K562 (cell line): ENCODE data around the gene ALDH7A1. TPM values are rescaled to one million over a fixed set of nuclear protein-coding genes. Genes with fewer than 3 reads are reported as not detected.
A peak's percentile ranks its signal among the peaks of the same experiment; 100 is the strongest.

Experiments used
- ATAC-seq: fragments of 200-7000 bp; cut with Tn5 transposase; 3 replicates; pipeline ENCODE4 v1.9.1; 2020; ENCODE audit warnings: moderate library complexity
- BruUV-seq: library from RNA; stranded (reverse); fragments of 400-500 nt; replicated peaks from 2 replicates; lab custom pipeline; 2021; lab: Mats Ljungman, UMichigan
- CTCF ChIA-PET: fragments of 300-600 bp; formaldehyde crosslinking; extraction: SDS; loops from one replicate; lab custom pipeline; 2021; ENCODE audit warnings: low intra/inter-chr PET ratio; lab: Yijun Ruan, JAX
- POLR2A ChIA-PET: fragments of 300-600, 350-650 bp; sonication (Branson Sonifier 250); formaldehyde crosslinking; extraction: SDS; loops from one replicate; lab custom pipeline; 2021; ENCODE audit warnings: antibody characterized with exemption, inconsistent platforms; lab: Yijun Ruan, JAX
- DNase-seq, 4 experiments: peaks; one replicate each; pipeline versions ENCODE4 v3.0.0 to v3.0.0-alpha.2; 2011 to 2018; ENCODE audit warnings: low spot score in 3 of 4, mixed read lengths in 3 of 4; ENCODE audit errors: extremely low read depth in 1 of 4
- FAIRE-seq: peaks from 2 replicates; lab custom pipeline; 2011; peaks lifted over from hg19 to GRCh38; lab: Jason Lieb, UNC
- H2AFZ ChIP-seq: 2 replicates; pipeline ENCODE4 v1.6.0; 2011; ENCODE audit warnings: low read depth, low read length, control low read depth, inconsistent platforms
- H3K27ac ChIP-seq: fragments of 200-600 bp; 3 replicates; pipeline ENCODE4 v1.8.0; 2011; ENCODE audit warnings: low read depth, mild to moderate bottlenecking, control low read depth, inconsistent platforms, low read length, moderate library complexity, mixed read lengths; ENCODE audit errors: extremely low read depth
- H3K27me3 ChIP-seq, 2 experiments: fragments of 300-600 bp in 1 of 2; 2 replicates in 1 of 2; 3 replicates in 1 of 2; pipeline versions ENCODE4 v1.6.0 to v1.8.0; 2011; ENCODE audit warnings: inconsistent platforms in 2 of 2, low read length in 2 of 2, mild to moderate bottlenecking in 1 of 2, mixed read lengths in 1 of 2, moderate library complexity in 1 of 2; ENCODE audit not compliant: control insufficient read depth in 2 of 2, insufficient read depth in 2 of 2
- H3K36me3 ChIP-seq: fragments of 300-600 bp; 3 replicates; pipeline ENCODE4 v1.8.0; 2011; ENCODE audit warnings: mild to moderate bottlenecking, low read length, inconsistent platforms; ENCODE audit not compliant: control insufficient read depth, insufficient read depth
- H3K4me1 ChIP-seq, 2 experiments: fragments of 200-600 bp in 1 of 2; replicated peaks in 1 of 2; 2 replicates in 1 of 2; 3 replicates in 1 of 2; pipeline versions ENCODE4 v1.5.1 to v1.8.0; 2011; ENCODE audit warnings: inconsistent platforms in 2 of 2, low read length in 2 of 2, mild to moderate bottlenecking in 1 of 2, mixed read lengths in 1 of 2, moderate library complexity in 1 of 2; ENCODE audit not compliant: control insufficient read depth in 2 of 2, insufficient read depth in 2 of 2
- H3K4me2 ChIP-seq: 2 replicates; pipeline ENCODE4 v1.6.1; 2011; ENCODE audit warnings: low read length, control low read depth, inconsistent platforms, mixed read lengths; ENCODE audit not compliant: insufficient read depth
- H3K4me3 ChIP-seq: fragments of 200-600 bp; sonication (generic), shearing (Covaris generic); 2 replicates; pipeline ENCODE4 v1.5.1; 2016; ENCODE audit warnings: control low read depth, inconsistent platforms
- H3K79me2 ChIP-seq: fragments of 200-600 bp; 3 replicates; pipeline ENCODE4 v1.8.0; 2011; ENCODE audit warnings: low read length, inconsistent platforms; ENCODE audit not compliant: control insufficient read depth, insufficient read depth
- H3K9ac ChIP-seq, 2 experiments: 2 replicates each; pipeline versions ENCODE4 v1.6.0 to v1.6.1; 2011; ENCODE audit warnings: low read depth in 2 of 2, low read length in 2 of 2, control low read depth in 1 of 2, inconsistent platforms in 1 of 2, mild to moderate bottlenecking in 1 of 2, mixed read lengths in 1 of 2; ENCODE audit not compliant: insufficient read depth in 1 of 2
- H3K9me1 ChIP-seq: one replicate; pipeline ENCODE4 v1.6.0; 2011; ENCODE audit warnings: inconsistent platforms, mild to moderate bottlenecking, low read length, moderate library complexity; ENCODE audit not compliant: control insufficient read depth, insufficient read depth
- H3K9me3 ChIP-seq: replicated peaks from 2 replicates; pipeline ENCODE4 v1.5.1; 2011; ENCODE audit warnings: low read depth, low read length, inconsistent platforms; ENCODE audit not compliant: control insufficient read depth, insufficient read depth
- H4K20me1 ChIP-seq: replicated peaks from 2 replicates; pipeline ENCODE4 v1.6.1; 2011; ENCODE audit warnings: low read length, inconsistent platforms, mixed read lengths; ENCODE audit not compliant: control insufficient read depth, insufficient read depth
- ARID3A ChIP-seq: IDR thresholded peaks from 2 replicates; pipeline ENCODE4 v1.6.1; 2012; ENCODE audit warnings: low read depth, low read length, improper control_type of control experiment, borderline replicate concordance
- CTCF ChIP-seq, 3 experiments: IDR thresholded peaks in 2 of 3; conservative IDR thresholded peaks in 1 of 3; 2 replicates each; pipeline ENCODE4 v1.5.1; 2011 to 2012; ENCODE audit warnings: low read length in 3 of 3, mild to moderate bottlenecking in 3 of 3, control low read depth in 2 of 3, improper control_type of control experiment in 1 of 3, inconsistent platforms in 1 of 3, low read depth in 1 of 3, mixed read lengths in 1 of 3, moderate library complexity in 1 of 3; ENCODE audit not compliant: insufficient read depth in 2 of 3
- HBP1 ChIP-seq: fragments of 450-650 bp; formaldehyde crosslinking; IDR thresholded peaks from 2 replicates; pipeline ENCODE4 v1.4.0; 2022; ENCODE audit warnings: missing genetic modification characterization
- JUND ChIP-seq, 2 experiments: IDR thresholded peaks; 2 replicates in 1 of 2; 3 replicates in 1 of 2; pipeline ENCODE4 v1.6.1; 2011; ENCODE audit warnings: borderline replicate concordance in 2 of 2, low read depth in 2 of 2, low read length in 2 of 2, improper control_type of control experiment in 1 of 2, missing biosample characterization in 1 of 2, missing genetic modification characterization in 1 of 2, missing genetic modification reagents in 1 of 2
- NCOA6 ChIP-seq: fragments of 450-650 bp; IDR thresholded peaks from 2 replicates; pipeline ENCODE4 v1.6.1; 2017; ENCODE audit warnings: mild to moderate bottlenecking
- RAD21 ChIP-seq, 2 experiments: fragments of 250-450 bp in 1 of 2; fragments of 450-650 bp in 1 of 2; sonication (Bioruptor Pico) in 1 of 2; formaldehyde crosslinking in 1 of 2; IDR thresholded peaks in 1 of 2; conservative IDR thresholded peaks in 1 of 2; 2 replicates each; pipeline versions ENCODE4 v1.4.0 to v1.8.0; 2020 to 2022; ENCODE audit warnings: mild to moderate bottlenecking in 2 of 2, moderate library complexity in 1 of 2
- SRSF3 ChIP-seq: fragments of 200-400 bp; formaldehyde crosslinking; IDR thresholded peaks from 2 replicates; pipeline ENCODE4 v1.6.1; 2016; ENCODE audit warnings: mild to moderate bottlenecking, low read length, moderate library complexity; ENCODE audit not compliant: insufficient read depth
- SRSF7 ChIP-seq: fragments of 200-400 bp; formaldehyde crosslinking; optimal IDR thresholded peaks from 2 replicates; pipeline ENCODE3; 2017; ENCODE audit warnings: mild to moderate bottlenecking, low read depth, low read length
- ZBTB12 ChIP-seq: fragments of 250-450 bp; sonication (Bioruptor Pico); IDR thresholded peaks from 2 replicates; pipeline ENCODE4 v1.4.0; 2020
- ZFX ChIP-seq: sonication (generic); formaldehyde crosslinking; IDR thresholded peaks from 2 replicates; pipeline ENCODE4 v1.8.0; 2022; ENCODE audit warnings: mild to moderate bottlenecking, missing genetic modification reagents, moderate library complexity
- ZNF121 ChIP-seq: sonication (generic); formaldehyde crosslinking; conservative IDR thresholded peaks from 2 replicates; pipeline ENCODE4 v1.8.0; 2022; ENCODE audit warnings: missing genetic modification reagents
- WGBS: fragments of 100-300 bp; shearing (Covaris generic); methylation state at CpG from one replicate; pipeline ENCODE4 v1.1.6; 2016; ENCODE audit warnings: low coverage, mixed read lengths; ENCODE audit not compliant: insufficient coverage; ENCODE audit errors: missing lambda C conversion rate; 5-methylcytosine and 5-hydroxymethylcytosine counted together
- in situ Hi-C: fragments of 300-500 bp; cut with MboI; formaldehyde crosslinking; loops from 4 replicates; pipeline ENCODE4 v1.15.0; 2018; ENCODE audit warnings: inconsistent platforms, mixed read lengths
- intact Hi-C: fragments of 100-400 bp; cut with micrococcal nuclease; formaldehyde crosslinking; loops from 2 replicates; pipeline ENCODE4 v1.14.2; 2022
- polyA plus RNA-seq, 8 experiments: library from polyadenylated mRNA; depleted of rRNA in 4 of 8; stranded (reverse) in 5 of 8; unstranded in 3 of 8; fragments of >200 nt; fragmentation: Nextera tagmentation in 2 of 8; fragmentation: Illumina TruSeq in 1 of 8; extraction: Ambion mirVana in 2 of 8; extraction: Trizol in 1 of 8; gene quantifications; 2 replicates each; pipeline versions ENCODE4 v1.2.1 to v1.2.3, GENCODE V29; 2011 to 2014; ENCODE audit warnings: inconsistent platforms in 1 of 8, missing spikeins in 1 of 8
- total RNA-seq, 7 experiments: library from RNA; depleted of rRNA in 6 of 7; stranded (reverse); fragments of >200 nt in 6 of 7; fragmentation: Illumina TruSeq in 2 of 7; extraction: Trizol in 2 of 7; gene quantifications; 2 replicates each; pipeline versions ENCODE4 v1.2.1 to v1.2.3, GENCODE V29; 2011 to 2021; ENCODE audit warnings: low replicate concordance in 1 of 7

ALDH7A1 gene
- total and polyA plus RNA-seq, 9 of the 15 experiments (the other 6 are each of a cell fraction or from before 2014, with no cell fraction given) = 0.04 to 0.49 TPM; not detected in 7

- DNase-seq (peak; percentile 35 to 66 (median 40)), FAIRE-seq (peak; percentile 77), ATAC-seq (peak; percentile 77)
- H3K4me1 ChIP-seq = peaks cover 0 to 7% of the 10 kb centered on the region in 2 experiments; a peak in 4 of 5 replicates
- H3K36me3 ChIP-seq = no peaks in the 10 kb centered on the region
- in situ Hi-C loops = no loop called here
- H3K9me3 ChIP-seq = no peaks in the 10 kb centered on the region
- ChIA-PET POLR2A (interaction anchor here (0.6 to 2.0 kb wide), 5 partner anchors 12 to 155 kb away, joined by 3 to 8 read pairs (median 3); no protein-coding TSS in a partner anchor), CTCF (no interaction called here)
- no peak overlapping the region for H3K27ac ChIP-seq
- WGBS = 44% methylated on average over 3 of the region's 3 CpGs
- no peak overlapping the region for H3K4me2 ChIP-seq
- intact Hi-C loops = loop anchor here (2.0 kb wide), 1 partner anchor 39 kb away; no protein-coding TSS in a partner anchor
- no peaks in the 10 kb centered on the region for H4K20me1 ChIP-seq
- no peak overlapping the region for H3K4me3 ChIP-seq
- H3K9me1 ChIP-seq = no peaks in the 10 kb centered on the region
- no peaks in the 10 kb centered on the region for H3K79me2 ChIP-seq
- H2AFZ ChIP-seq = peak overlapping the region; percentile 43
- no peak overlapping the region for H3K9ac ChIP-seq
- no peaks in the 10 kb centered on the region for H3K27me3 ChIP-seq
- no TSS peak for BruUV-seq
- no peak for TF ChIP-seq ZBTB12 (CRISPR knock-in tag)
- TF ChIP-seq NCOA6 = no peak
- TF ChIP-seq ZNF121 (CRISPR knock-in tag) = no peak
- no peak for TF ChIP-seq HBP1 (CRISPR knock-in tag)
- no peak for TF ChIP-seq SRSF7
- no peak for TF ChIP-seq ZFX
- TF ChIP-seq JUND (IDR thresholded peaks at IDR 0.05; ENCODE audit: borderline replicate concordance, low read depth, low read length) = no peak
- TF ChIP-seq JUND (tag; IDR thresholded peaks at IDR 0.05; ENCODE audit: borderline replicate concordance, low read depth, low read length) = no peak
- peak; percentile 28 to 43; a peak in 3 of 4 replicates for TF ChIP-seq RAD21 (CRISPR knock-in tag; conservative IDR thresholded peaks at IDR 0.05 in 1 of 2, IDR thresholded peaks at IDR 0.05 in 1 of 2)
- no peak for TF ChIP-seq SRSF3
- TF ChIP-seq CTCF (IDR thresholded peaks at IDR 0.05 in 2 of 3, conservative IDR thresholded peaks at IDR 0.05 in 1 of 3; ENCODE audit: insufficient read depth in 2 of 3, low read depth in 1 of 3, low read length in 3 of 3) = peak; percentile 59 to 74 (median 70)
- TF ChIP-seq ARID3A = no peak
Measured at GRCh38 chr5:126499853-126500342, 95.1 kb downstream of the ALDH7A1 start.
